NK-92 treated with Interleukin-12 subunit alpha and Interleukin-12 subunit beta, amount 100 ng/mL, for 24 hours (cell line): ENCODE results near the gene ELN.
"Not testable (repeated sequence)": the region's sequence is repeated elsewhere in the genome, so short reads cannot be mapped to it uniquely, and the experiment has no call there.

Experiments
- DNase-seq: peaks from one replicate; lab custom pipeline; 2025; lab: John Stamatoyannopoulos, UW

ELN gene

GRCh38 chr7:74044366-74045350, 16.7 kb downstream of the ELN start:
- no peak for DNase-seq

GRCh38 chr7:74046581-74046980, 18.6 kb downstream of the ELN start:
- DNase-seq: not testable (repeated sequence)

DNA sequence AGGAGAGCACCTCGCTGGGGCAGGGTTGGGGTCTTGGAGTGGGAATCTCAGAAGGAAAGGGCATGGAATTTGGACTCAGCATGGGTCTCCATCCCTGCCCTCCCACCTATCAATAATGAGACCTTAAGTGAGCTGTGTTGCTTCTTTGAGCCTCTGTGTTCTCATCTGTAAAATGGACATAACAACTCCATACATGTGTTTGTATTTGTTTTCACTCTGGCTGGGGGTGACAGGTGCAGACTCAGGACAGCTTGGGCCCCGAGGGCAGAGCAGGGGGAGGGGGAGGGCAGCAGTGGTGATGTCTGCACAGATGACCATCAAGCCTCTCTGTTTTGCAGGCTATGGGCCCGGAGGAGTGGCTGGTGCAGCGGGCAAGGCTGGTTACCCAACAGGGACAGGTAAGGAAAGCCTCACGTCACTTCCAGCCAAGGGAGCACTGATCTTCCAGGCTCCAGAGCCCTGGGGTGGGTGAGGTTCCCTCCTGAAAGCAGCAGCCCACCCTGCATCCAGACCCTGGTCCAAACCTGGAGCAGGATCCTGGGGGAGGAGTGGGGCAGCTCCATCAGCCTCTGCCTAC, 19.9 kb downstream of the ELN start:
- no peak for DNase-seq

GRCh38 chr7:74048999-74049599, 21.1 kb downstream of the ELN start:
- DNase-seq: no peak

DNA sequence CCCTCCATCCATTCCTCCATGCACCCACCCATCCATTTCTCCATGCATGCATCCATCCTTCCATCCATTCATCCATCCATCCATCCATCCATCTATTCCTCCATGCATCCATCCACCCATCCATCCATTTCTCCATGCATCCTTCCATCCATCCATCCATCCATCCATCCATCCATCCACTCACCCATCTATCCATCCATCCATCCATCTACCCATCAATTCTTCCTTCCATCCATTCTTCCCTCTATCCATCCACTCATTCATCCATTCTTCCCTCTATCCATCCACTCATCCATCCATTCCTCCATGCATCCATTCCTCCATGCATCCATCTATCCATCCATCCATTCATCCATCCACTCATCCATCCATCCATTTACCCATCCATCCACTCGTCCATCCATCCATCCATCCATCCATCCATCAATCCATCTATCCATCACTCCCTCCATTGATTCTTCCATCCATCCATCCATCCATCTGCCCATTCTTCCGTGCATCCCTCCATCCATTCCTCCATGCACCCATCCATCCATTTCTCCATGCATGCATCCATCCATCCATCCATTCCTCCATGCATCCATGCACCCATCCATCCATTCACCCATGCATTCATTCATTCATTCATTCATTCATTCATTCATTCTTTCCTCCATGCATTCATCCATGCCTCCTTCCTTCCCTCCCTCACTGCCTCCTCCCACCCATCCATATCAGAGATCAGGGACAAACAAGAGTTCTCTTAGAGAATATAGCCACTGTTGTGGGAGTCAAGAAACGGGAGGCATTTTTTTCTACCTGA, 22.2 kb downstream of the ELN start:
- no peak for DNase-seq

- DNase-seq: no peak
Observed at GRCh38 chr7:74051193-74051592, 23.2 kb downstream of the ELN start.

DNA sequence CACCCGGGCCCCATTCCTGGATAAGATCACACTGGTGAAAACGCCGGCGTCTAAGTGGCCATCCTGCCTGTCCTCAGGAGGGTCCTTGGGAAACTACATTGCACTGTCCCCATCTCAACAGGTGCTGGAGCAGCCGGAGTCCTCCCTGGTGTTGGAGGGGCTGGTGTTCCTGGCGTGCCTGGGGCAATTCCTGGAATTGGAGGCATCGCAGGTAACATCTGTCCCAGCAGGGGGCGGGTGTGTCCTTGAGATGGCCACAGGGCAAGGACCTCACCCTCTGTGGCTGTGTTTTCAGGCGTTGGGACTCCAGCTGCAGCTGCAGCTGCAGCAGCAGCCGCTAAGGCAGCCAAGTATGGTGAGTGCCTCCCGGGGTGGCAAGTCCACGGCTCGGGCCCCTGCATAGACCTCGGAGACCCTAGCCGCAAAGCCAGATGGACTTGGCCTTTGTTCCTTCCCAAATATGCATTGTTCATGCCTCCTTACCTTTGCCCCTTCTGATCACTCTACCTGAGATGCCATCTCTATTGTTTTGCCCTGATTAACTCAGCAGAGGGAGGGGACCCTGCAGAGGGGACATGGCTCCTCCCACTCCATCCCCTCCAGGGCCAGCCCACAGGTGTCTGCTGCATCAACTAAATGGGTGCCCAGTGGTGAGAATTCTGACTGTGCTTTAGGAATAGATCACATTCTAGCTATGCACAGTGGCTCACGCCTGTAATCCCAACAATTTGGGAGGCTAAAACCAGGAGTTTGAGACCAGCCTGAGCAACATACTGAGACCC, 23.8 kb downstream of the ELN start:
- no peak for DNase-seq

DNA sequence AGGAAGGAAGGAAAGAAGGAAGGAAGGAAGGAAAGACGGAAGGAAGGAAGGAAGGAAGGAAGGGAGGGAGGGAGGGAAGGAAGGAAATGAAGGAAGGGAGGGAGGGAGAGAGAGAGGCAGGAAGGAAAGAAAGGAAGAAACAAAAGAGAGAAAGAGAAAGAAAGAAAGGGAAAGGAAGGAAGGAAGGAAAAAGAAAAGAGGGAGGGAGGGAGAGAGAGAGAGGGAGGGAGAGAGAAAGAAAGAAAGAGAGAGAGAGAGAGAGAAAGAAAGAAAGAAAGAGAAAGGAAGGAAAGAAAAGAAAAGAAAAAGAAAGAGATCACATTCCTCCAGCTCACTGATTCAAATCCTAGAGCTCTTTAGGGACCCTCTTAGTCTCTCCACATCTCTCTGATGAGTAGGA, 24.7 kb downstream of the ELN start:
- DNase-seq: no peak

DNA sequence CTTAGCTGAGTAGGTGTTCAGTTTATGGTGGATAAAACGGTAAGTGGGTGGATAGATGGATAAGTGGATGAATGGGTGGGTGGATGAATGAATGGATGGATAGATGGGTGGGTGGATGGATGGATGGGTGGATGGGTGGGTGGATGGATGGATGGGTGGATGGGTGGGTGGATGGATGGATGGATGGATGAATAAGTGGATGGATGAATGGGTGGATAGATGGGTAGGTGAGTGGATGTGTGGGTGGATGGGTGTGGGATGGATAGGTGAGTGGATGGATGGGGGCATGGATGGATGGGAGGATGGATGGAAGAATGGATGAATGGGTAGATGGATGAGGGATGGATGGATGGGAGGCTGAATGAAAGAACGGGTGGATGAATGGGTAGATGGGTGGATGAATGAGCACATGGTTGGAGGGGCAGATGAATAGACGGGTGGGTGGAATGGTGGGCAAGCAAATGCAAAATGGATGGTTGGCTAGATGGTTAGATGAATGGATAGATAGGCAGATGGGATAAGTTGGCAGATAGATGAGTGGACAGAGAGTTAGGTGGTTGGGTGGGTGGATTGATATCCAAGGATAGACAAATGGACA, 25.7 kb downstream of the ELN start:
- DNase-seq: no peak

DNA sequence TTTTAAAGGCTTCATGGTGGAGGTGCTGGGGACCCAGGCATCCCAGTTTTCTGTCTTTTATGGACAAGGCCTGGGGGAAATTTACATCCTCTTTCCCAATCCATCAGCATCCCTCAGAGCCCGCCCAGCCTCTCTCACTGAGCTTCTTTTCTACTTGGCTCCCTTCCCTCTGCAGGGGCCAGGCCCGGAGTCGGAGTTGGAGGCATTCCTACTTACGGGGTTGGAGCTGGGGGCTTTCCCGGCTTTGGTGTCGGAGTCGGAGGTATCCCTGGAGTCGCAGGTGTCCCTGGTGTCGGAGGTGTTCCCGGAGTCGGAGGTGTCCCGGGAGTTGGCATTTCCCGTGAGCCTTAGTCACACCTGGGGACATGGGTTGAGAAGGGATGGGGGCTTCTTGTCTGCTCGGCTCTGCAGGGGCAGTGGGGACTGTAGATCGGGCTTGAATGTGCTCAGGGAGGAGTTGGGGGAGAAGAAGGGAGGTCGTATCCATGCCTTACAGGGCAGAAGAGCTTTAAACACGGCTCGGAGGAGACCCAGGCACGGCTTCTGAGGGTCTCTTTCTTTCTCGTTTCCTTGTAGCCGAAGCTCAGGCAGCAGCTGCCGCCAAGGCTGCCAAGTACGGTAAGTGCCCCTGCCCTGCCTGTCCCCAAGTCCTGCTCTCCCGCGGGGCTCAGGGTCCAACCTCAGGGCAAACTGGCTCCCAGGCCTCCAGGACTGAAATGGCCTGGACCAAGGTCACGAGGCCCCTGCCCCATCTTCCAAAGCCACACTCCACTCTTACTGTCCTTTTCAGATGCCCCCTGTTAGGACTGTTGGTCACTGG, 28.3 kb downstream of the ELN start:
- no peak for DNase-seq

GRCh38 chr7:74057216-74057925, 29.4 kb downstream of the ELN start:
- no peak for DNase-seq

DNA sequence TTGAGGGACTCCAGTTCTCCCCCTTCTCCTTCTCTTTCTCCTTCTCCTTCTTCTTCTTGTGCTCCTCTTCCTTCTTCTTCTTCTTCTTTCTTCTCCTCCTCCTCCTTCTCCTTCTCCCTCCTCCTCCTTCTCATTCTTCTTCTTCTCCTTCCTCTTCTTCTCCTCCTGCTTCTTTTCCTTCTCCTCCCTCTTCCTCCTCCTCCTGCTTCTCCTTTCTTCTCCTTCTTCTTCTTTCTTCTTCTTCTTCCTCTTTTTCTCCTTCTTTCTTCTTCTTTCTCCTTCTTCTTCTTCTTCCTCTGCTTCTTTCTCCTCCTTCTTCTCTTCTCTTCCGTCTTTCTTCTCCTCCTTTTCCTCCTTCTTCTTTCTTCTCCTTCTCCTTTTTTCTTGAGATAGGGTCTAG, 30.0 kb downstream of the ELN start:
- DNase-seq: no peak

DNA sequence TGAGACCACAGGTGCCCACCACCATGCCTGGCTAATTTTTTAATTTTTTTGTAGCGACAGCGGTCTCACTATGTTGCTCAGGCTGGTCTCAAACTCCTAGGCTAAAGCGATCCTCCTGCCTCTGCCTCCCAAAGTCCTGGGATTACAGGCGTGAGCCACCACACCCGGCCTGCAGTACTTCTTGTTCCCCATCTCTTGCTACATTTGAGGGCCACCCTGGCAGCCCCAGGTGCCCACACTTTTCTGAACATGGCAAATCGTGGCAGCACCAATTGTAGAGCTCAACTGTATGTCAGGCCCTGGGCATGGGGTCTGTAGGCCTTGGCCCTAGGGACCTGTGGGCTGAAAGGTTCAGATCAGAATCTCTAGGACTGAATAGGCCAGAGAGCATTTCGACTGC, 30.5 kb downstream of the ELN start:
- no peak for DNase-seq

GRCh38 chr7:74059037-74059436, 31.1 kb downstream of the ELN start:
- DNase-seq: no peak

GRCh38 chr7:74059681-74060588, 32.0 kb downstream of the ELN start:
- no peak for DNase-seq

GRCh38 chr7:74061840-74062539, 34.0 kb downstream of the ELN start:
- DNase-seq: peak; percentile 76

DNA sequence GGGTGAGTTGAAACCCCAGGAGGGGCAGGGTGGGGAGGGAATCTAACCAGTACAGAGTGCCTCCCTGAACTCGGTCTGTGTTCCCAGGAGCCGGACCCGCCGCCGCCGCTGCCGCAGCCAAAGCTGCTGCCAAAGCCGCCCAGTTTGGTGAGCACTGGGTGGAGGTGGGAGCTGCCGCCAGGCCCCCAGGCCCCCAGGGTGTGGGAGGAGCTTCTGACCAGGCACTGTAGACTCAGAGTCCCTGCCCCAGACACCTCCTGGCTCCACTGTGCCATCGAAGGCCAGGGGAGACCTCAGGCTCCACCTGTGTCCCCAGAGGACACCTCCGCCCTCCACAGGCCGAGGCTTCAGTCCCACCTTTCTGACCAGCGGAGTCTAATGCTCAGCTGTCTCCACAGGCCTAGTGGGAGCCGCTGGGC, 35.3 kb downstream of the ELN start:
- no peak for DNase-seq

DNA sequence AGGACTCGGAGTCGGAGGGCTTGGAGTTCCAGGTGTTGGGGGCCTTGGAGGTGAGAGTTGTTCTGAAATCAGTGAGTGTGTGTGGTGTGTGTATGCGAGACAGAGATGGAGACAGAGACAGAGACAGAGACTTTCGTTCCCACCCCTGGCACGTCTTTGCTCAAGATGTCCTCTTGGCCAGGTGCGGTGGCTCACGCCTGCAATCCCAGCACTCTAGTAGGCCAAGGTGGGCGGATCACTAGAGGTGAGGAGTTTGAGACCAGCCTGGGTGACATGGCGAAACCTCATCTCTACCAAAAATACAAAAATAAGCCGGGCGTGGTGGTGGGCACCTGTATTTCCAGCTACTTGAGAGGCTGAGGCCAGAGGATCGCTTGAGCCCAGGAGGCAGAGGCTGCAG, 35.7 kb downstream of the ELN start:
- DNase-seq: no peak
